ENCODE measurements around the gene SEPTIN3. TPM values are rescaled to one million over a fixed set of nuclear protein-coding genes. Genes with fewer than 3 reads are reported as not detected.

The SEPTIN3 gene
- total RNA-seq, 2 donors from 2014 or later: 0.52 TPM; not detected in 1

DNA sequence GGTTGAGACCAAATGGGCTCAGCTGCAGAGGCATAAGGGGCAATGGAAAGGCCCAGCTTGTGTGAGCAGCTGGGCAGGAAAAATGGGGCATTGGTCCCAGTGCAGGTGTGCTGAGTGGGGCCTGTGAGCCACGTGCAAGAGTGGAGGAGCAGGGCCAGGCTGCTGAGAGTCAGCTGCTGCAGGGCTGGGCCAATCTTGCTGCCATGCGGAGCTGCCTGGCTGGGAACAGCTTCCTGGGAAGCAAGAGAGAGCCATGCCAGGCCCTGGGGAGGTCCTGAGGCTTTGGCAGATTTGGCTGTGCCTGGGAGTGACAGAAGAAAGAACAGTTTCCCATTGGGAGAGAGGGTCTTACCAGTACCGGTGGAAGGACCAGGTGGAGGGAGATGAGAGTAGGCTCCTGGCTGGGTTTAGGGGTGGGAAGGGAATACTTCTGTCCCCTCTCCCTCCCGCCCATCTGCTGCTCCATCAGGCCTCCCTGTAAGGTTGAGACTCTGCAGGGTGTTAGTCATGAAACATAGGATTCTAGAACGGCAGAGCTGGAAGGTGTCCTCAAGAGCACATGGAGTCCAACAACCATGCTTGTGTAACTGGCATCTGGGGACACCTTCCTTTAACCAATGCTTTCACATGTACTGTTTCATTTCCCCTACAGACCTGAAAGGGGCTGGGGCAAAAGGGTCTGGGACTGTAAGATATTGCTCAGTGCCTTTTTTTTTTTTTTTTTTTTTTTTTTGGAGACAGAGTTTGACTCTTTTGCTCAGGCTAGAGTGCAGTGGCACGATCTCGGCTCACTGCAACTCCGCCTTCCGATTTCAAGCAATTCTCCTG, 10.4 kb downstream of the SEPTIN3 start:
- Histone ChIP-seq H3K27ac (no peak overlapping the region), H3K4me3 (no peak overlapping the region), H3K9me3 (no peaks in the 10 kb centered on the region), H3K27me3 (peaks cover 0 to 8% of the 10 kb centered on the region in 2 donors), H3K36me3 (replicated peaks in 1 of 2; ENCODE audit: insufficient read depth in 1 of 2, low read depth in 2 of 2) (no peaks in the 10 kb centered on the region), H3K4me1 (peaks cover 12% of the 10 kb centered on the region)
- TF ChIP-seq CTCF (IDR thresholded peaks at IDR 0.05): no peak
- TF ChIP-seq POLR2A (IDR thresholded peaks at IDR 0.05): no peak
- ATAC-seq (no peak), DNase-seq (no peak)
- intact Hi-C loops (cut with DNase I): no loop called here
- WGBS, 2 donors: 68 to 86% methylated on average over 8 to 9 of the region's 9 CpGs

DNA sequence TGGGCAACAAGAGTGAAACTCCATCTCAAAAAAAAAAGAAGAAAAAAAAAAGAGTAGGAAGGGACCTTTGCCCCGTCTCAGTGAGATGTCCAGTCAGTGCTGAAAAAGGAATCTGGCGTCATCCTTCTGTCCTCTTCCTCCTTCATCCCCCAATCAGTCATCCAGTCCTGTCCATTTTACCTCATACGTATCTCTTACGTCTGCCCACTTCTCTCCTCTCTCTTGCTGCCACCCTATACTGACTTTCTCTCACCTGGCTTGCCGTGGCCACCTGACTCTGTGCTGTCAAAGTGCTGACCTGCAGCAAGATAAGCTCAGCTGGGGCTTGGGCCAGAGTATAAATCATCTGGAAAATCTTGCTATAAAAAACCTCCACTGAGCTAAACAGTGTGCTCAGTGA, 13.6 kb downstream of the SEPTIN3 start:
- intact Hi-C loops (cut with DNase I): no loop called here
- TF ChIP-seq POLR2A (IDR thresholded peaks at IDR 0.05) (no peak), CTCF (IDR thresholded peaks at IDR 0.05) (no peak)
- no peaks in the 10 kb centered on the region for H3K36me3 ChIP-seq (replicated peaks in 1 of 2; ENCODE audit: insufficient read depth in 1 of 2, low read depth in 2 of 2)
- DNase-seq (no peak), ATAC-seq (peak; percentile 21)
- H3K4me1 ChIP-seq: no peaks in the 10 kb centered on the region
- 52 to 56% methylated on average over 5 of the region's 5 CpGs for WGBS, 2 donors
- H3K27me3 ChIP-seq: no peaks in the 10 kb centered on the region
- no peaks in the 10 kb centered on the region for H3K9me3 ChIP-seq
- no peak overlapping the region for H3K4me3 ChIP-seq
- H3K27ac ChIP-seq: peak overlapping the region in 1 of 4 donors; percentile 16

DNA sequence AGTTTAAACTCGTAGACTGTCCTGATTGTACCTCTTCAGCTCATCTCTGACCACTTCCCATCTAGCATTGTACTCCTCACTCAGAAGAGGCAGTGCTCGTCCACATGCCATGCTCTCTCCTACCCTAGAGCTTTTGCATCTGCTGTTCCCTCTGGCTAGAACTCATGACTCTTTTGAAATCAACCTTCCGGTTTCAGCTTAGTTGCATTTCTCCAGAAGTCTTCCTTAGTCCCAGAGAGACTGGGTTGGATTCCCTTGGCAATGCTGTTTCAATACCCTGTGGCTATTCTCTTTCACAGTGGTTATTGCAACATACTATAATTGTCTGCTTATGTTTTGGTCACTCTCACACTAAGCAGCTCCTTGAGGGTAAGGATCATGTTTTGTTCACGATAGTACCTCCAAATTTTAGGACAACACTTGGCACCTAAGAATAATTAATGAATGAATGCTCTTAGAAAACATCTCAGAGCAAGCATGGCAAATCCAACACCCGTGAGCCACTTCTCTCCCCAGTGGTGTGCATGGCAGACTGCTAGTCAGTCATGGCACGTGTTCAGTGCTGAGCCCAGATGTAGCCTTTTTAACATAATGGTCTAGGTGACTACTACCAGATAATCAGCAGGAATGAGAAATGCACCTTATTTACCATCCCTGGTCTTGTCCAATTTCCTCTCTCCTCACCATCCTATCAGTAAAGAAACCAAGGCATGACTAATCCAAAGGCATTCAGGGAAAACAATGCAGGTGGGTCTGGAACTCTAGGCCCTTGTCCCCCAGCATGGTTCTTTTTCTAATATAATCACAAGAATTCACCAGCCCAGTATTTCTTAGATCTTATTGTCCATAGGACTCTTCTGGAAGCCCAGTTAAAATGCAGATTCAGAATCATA, 14.5 kb downstream of the SEPTIN3 start:
- Histone ChIP-seq H3K9me3 (no peaks in the 10 kb centered on the region), H3K4me3 (no peak overlapping the region), H3K4me1 (no peaks in the 10 kb centered on the region), H3K27me3 (no peaks in the 10 kb centered on the region), H3K27ac (peak overlapping the region in 1 of 4 donors; percentile 16), H3K36me3 (replicated peaks in 1 of 2; ENCODE audit: insufficient read depth in 1 of 2, low read depth in 2 of 2) (no peaks in the 10 kb centered on the region)
- ATAC-seq: no peak
- intact Hi-C loops (cut with DNase I): no loop called here
- WGBS, 2 donors: 65 to 76% methylated on average over 6 of the region's 6 CpGs
- TF ChIP-seq POLR2A (IDR thresholded peaks at IDR 0.05) (no peak), CTCF (IDR thresholded peaks at IDR 0.05) (no peak)
- DNase-seq: no peak

DNA sequence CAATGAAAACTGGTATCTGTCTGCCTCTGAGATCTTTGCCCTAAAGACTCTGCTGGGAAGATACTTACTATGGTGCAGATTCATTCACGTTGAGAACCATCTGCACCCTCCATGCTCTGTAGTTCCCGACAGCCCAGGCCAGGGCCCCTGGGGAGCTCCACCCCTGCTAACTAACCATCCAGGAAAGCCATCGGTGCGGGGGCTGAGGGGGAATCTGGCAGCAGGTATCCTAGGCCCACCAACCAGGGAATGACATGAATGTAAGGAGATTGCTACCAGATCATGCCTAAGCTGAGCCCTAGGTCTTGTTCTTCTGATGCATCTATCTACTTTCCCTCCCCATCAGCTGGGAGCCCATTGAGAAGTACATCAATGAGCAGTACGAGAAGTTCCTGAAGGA, 18.0 kb downstream of the SEPTIN3 start:
- Histone ChIP-seq H3K36me3 (replicated peaks in 1 of 2; ENCODE audit: insufficient read depth in 1 of 2, low read depth in 2 of 2) (no peaks in the 10 kb centered on the region), H3K27ac (no peak overlapping the region), H3K9me3 (no peaks in the 10 kb centered on the region), H3K27me3 (no peaks in the 10 kb centered on the region), H3K4me3 (no peak overlapping the region), H3K4me1 (no peaks in the 10 kb centered on the region)
- intact Hi-C loops (cut with DNase I): no loop called here
- no peak for DNase-seq
- no peak for TF ChIP-seq CTCF (IDR thresholded peaks at IDR 0.05)
- TF ChIP-seq POLR2A (IDR thresholded peaks at IDR 0.05): no peak
- ATAC-seq: no peak
- 75 to 93% methylated on average over 3 to 5 of the region's 5 CpGs for WGBS, 2 donors

Data from body of pancreas (tissue), 4 donors.